ENCODE results near the gene ELK1.

ELK1 gene

GRCh38 chrX:47623540-47624027 lies 26.8 kb downstream of the ELK1 start:
- Histone ChIP-seq H2AFZ (ENCODE audit: low read length) (no peak overlapping the region), H3K4me1 (ENCODE audit: insufficient read depth, low read length, poor library complexity, severe bottlenecking) (no peaks in the 10 kb centered on the region), H3K9ac (ENCODE audit: low read depth, low read length, poor library complexity, severe bottlenecking) (no peak overlapping the region), H3K27me3 (ENCODE audit: insufficient read depth, low read length, poor library complexity, severe bottlenecking) (no peaks in the 10 kb centered on the region), H3F3A (ENCODE audit: low read depth) (no peaks in the 10 kb centered on the region), H3K79me2 (ENCODE audit: insufficient read depth, low read length) (no peaks in the 10 kb centered on the region), H3K9me2 (replicated peaks; ENCODE audit: low read depth, low read length) (no peaks in the 10 kb centered on the region), H3K4me2 (ENCODE audit: low read depth, low read length, poor library complexity, severe bottlenecking) (no peak overlapping the region), H3K4me3 (ENCODE audit: low read length, poor library complexity, severe bottlenecking) (no peak overlapping the region), H3K9me3 (ENCODE audit: insufficient read depth, low read depth, low read length) (no peaks in the 10 kb centered on the region), H3K36me3 (ENCODE audit: insufficient read depth, low read length) (no peaks in the 10 kb centered on the region), H4K20me1 (ENCODE audit: insufficient read depth, low read length, poor library complexity, severe bottlenecking) (no peaks in the 10 kb centered on the region)
- no peak for TF ChIP-seq EZH2phosphoT487 (IDR thresholded peaks at IDR 0.05; ENCODE audit: borderline replicate concordance)
- no peak for TF ChIP-seq CTCF (conservative IDR thresholded peaks at IDR 0.05; ENCODE audit: low read length)

DNA sequence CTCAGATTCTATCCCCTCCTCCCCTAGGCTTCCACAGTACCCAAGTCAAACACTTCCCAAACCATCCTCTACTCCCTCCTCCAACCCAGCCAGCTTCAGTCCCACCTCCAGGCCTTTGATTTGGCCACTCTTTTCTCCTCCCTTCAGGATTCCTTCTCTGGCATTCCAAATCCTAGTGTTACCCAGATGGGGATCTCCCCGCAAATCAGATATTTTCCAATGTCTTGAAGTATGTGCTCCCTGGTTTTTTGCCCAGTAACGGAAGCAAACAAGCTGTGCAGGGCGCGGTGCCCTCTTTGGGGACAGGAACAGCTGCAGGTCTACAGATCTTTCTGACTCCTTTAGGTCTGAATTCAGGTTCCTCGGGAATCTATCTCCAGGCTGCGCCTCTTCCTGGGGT lies 28.5 kb downstream of the ELK1 start:
- H4K20me1 ChIP-seq (ENCODE audit: insufficient read depth, low read length, poor library complexity, severe bottlenecking), result no peaks in the 10 kb centered on the region
- no peak overlapping the region for H3K4me2 ChIP-seq (ENCODE audit: low read depth, low read length, poor library complexity, severe bottlenecking)
- no peaks in the 10 kb centered on the region for H3K9me2 ChIP-seq (replicated peaks; ENCODE audit: low read depth, low read length)
- no peaks in the 10 kb centered on the region for H3F3A ChIP-seq (ENCODE audit: low read depth)
- H3K9me3 ChIP-seq (ENCODE audit: insufficient read depth, low read depth, low read length), result no peaks in the 10 kb centered on the region
- no peaks in the 10 kb centered on the region for H3K4me1 ChIP-seq (ENCODE audit: insufficient read depth, low read length, poor library complexity, severe bottlenecking)
- H3K9ac ChIP-seq (ENCODE audit: low read depth, low read length, poor library complexity, severe bottlenecking), result no peak overlapping the region
- no peak overlapping the region for H2AFZ ChIP-seq (ENCODE audit: low read length)
- no peaks in the 10 kb centered on the region for H3K27me3 ChIP-seq (ENCODE audit: insufficient read depth, low read length, poor library complexity, severe bottlenecking)
- TF ChIP-seq CTCF (conservative IDR thresholded peaks at IDR 0.05; ENCODE audit: low read length), result no peak
- TF ChIP-seq EZH2phosphoT487 (IDR thresholded peaks at IDR 0.05; ENCODE audit: borderline replicate concordance), result no peak
- no peaks in the 10 kb centered on the region for H3K79me2 ChIP-seq (ENCODE audit: insufficient read depth, low read length)
- H3K36me3 ChIP-seq (ENCODE audit: insufficient read depth, low read length), result no peaks in the 10 kb centered on the region
- H3K4me3 ChIP-seq (ENCODE audit: low read length, poor library complexity, severe bottlenecking), result no peak overlapping the region

- no peaks in the 10 kb centered on the region for H3K4me1 ChIP-seq (ENCODE audit: insufficient read depth, low read length, poor library complexity, severe bottlenecking)
- no peaks in the 10 kb centered on the region for H4K20me1 ChIP-seq (ENCODE audit: insufficient read depth, low read length, poor library complexity, severe bottlenecking)
- H3K4me2 ChIP-seq (ENCODE audit: low read depth, low read length, poor library complexity, severe bottlenecking), result no peak overlapping the region
- no peaks in the 10 kb centered on the region for H3K27me3 ChIP-seq (ENCODE audit: insufficient read depth, low read length, poor library complexity, severe bottlenecking)
- H2AFZ ChIP-seq (ENCODE audit: low read length), result no peak overlapping the region
- no peaks in the 10 kb centered on the region for H3F3A ChIP-seq (ENCODE audit: low read depth)
- H3K9me2 ChIP-seq (replicated peaks; ENCODE audit: low read depth, low read length), result no peaks in the 10 kb centered on the region
- no peaks in the 10 kb centered on the region for H3K36me3 ChIP-seq (ENCODE audit: insufficient read depth, low read length)
- no peaks in the 10 kb centered on the region for H3K79me2 ChIP-seq (ENCODE audit: insufficient read depth, low read length)
- no peaks in the 10 kb centered on the region for H3K9me3 ChIP-seq (ENCODE audit: insufficient read depth, low read depth, low read length)
- TF ChIP-seq EZH2phosphoT487 (IDR thresholded peaks at IDR 0.05; ENCODE audit: borderline replicate concordance) (no peak), CTCF (conservative IDR thresholded peaks at IDR 0.05; ENCODE audit: low read length) (no peak)
- H3K4me3 ChIP-seq (ENCODE audit: low read length, poor library complexity, severe bottlenecking), result no peak overlapping the region
- no peak overlapping the region for H3K9ac ChIP-seq (ENCODE audit: low read depth, low read length, poor library complexity, severe bottlenecking)
These were observed 30.1 kb downstream of the ELK1 start for GRCh38 chrX:47620303-47620685.

Data from Loucy (cell line).